Lower leg skin (tissue), 4 donors: ENCODE results near the gene USP2. TPM values are rescaled to one million over a fixed set of nuclear protein-coding genes. Genes with fewer than 3 reads are reported as not detected.

Experiments
- DNase-seq, 2 donors: peaks; one replicate each; pipeline ENCODE4 v3.0.0-alpha.2; 2019; ENCODE audit warnings: low spot score in 2 of 2
- H3K4me3 ChIP-seq: fragments of 200-600 bp; sonication (generic); 2 replicates; pipeline ENCODE4 v1.5.1; 2017; ENCODE audit warnings: mild to moderate bottlenecking, low read depth; ENCODE audit not compliant: poor library complexity, severe bottlenecking
- CTCF ChIP-seq, 3 donors: fragments of 450-650 bp; IDR thresholded peaks; one replicate each; pipeline ENCODE4 v1.5.1; 2016; ENCODE audit warnings: antibody characterized with exemption in 3 of 3, mild to moderate bottlenecking in 3 of 3, moderate library complexity in 2 of 3
- POLR2A ChIP-seq, 2 donors: fragments of 450-650 bp; IDR thresholded peaks; one replicate each; pipeline ENCODE4 v1.6.1; 2016 to 2017; ENCODE audit warnings: antibody characterized with exemption in 2 of 2, mild to moderate bottlenecking in 1 of 2, moderate library complexity in 1 of 2
- WGBS, 2 donors: methylation state at CpG; one replicate each; pipeline ENCODE4 v1.1.5; 2018; 5-methylcytosine and 5-hydroxymethylcytosine counted together
- intact Hi-C: fragments of 100-400 bp; cut with DNase I; formaldehyde crosslinking; loops from one replicate; pipeline ENCODE4 v1.15.0; 2023; ENCODE audit warnings: low total_unique reads
- microRNA-seq, 2 donors: library from miRNA; unstranded; fragments of <30 nt; microRNA quantifications; one replicate each; pipeline ENCODE4, GENCODE V29; 2016; ENCODE audit warnings: borderline replicate concordance in 2 of 2, borderline number of aligned reads in 1 of 2
- total RNA-seq, 4 donors: library from RNA; depleted of rRNA; stranded (reverse); fragments of >200 nt; gene quantifications; one replicate each; pipeline ENCODE4 v1.1.0, GENCODE V29; 2016

Gene USP2
- total RNA-seq, 4 donors from 2014 or later, result 15.0 to 35.6 (median 18.1) TPM

- no peak overlapping the region for H3K4me3 ChIP-seq
- 88 to 90% methylated on average over 7 of the region's 7 CpGs for WGBS, 2 donors
- intact Hi-C loops, result no loop called here
- DNase-seq, result no peak
- TF ChIP-seq CTCF (IDR thresholded peaks at IDR 0.05) (no peak), POLR2A (IDR thresholded peaks at IDR 0.05) (no peak)
Measured at GRCh38 chr11:119305556-119306372, 75.7 kb downstream of the USP2 start.

Small RNA genes within 50 kb of the gene (microRNA-seq; reads per million reads assigned to microRNA genes)
- 0 to 1.1 reads per million in 2 donors for gene MIR6756

Other genes starting within 250 kb of the USP2 start
- 1 to 10 TPM in 1 of 4 donors, under 1 TPM in 3; 0.52 to 1.1 (median 0.67) TPM for gene ABCG4, start 232.6 kb downstream of the USP2 start, total RNA-seq
- gene NLRX1, start 213.0 kb downstream of the USP2 start, total RNA-seq, result 10 to 100 TPM; 31.4 to 58.0 (median 47.1) TPM
- gene NHERF4, start 196.2 kb downstream of the USP2 start, total RNA-seq, result under 1 TPM in 2 of 4 donors, not detected in 2; 0.27 to 0.53 TPM
- 10 to 100 TPM; 11.7 to 14.6 (median 14.0) TPM for gene CBL, start 175.4 kb downstream of the USP2 start, total RNA-seq
- gene MCAM, start 64.6 kb downstream of the USP2 start, total RNA-seq, result 100 to 1,000 TPM; 103 to 198 (median 183) TPM
- 10 to 100 TPM in 3 of 4 donors, 1 to 10 TPM in 1; 6.7 to 16.8 (median 13.1) TPM for gene RNF26, start 47.2 kb downstream of the USP2 start, total RNA-seq
- gene C1QTNF5, start 40.8 kb downstream of the USP2 start, total RNA-seq, result 10 to 100 TPM in 1 of 4 donors, 1 to 10 TPM in 3; 4.2 to 14.3 (median 8.6) TPM
- gene MFRP, start 35.0 kb downstream of the USP2 start, total RNA-seq, result not detected
- 10 to 100 TPM in 1 of 4 donors, 1 to 10 TPM in 1, under 1 TPM in 2; 0.52 to 15.3 (median 2.7) TPM for gene THY1, start 41.5 kb upstream of the USP2 start, total RNA-seq